ENCODE measurements around the gene KCNAB1.

The KCNAB1 gene

GRCh38 chr3:156349978-156350377 lies 229.6 kb downstream of the KCNAB1 start:
- Histone ChIP-seq H3K36me3 (ENCODE audit: low read length) (no peaks in the 10 kb centered on the region), H2AFZ (ENCODE audit: low read depth, low read length, severe bottlenecking) (no peak overlapping the region), H3K27ac (ENCODE audit: low read depth, low read length) (no peak overlapping the region), H3K4me2 (ENCODE audit: low read depth, low read length, poor library complexity, severe bottlenecking) (no peak overlapping the region), H3K9ac (ENCODE audit: low read length) (no peak overlapping the region), H3K9me2 (replicated peaks; ENCODE audit: insufficient read depth, low read length) (no peaks in the 10 kb centered on the region), H3K79me2 (ENCODE audit: insufficient read depth, low read length) (no peaks in the 10 kb centered on the region), H3K27me3 (ENCODE audit: low read length) (no peaks in the 10 kb centered on the region), H3F3A (ENCODE audit: insufficient read depth) (no peaks in the 10 kb centered on the region), H3K9me3 (ENCODE audit: insufficient read depth, low read length) (no peaks in the 10 kb centered on the region), H3K4me3 (ENCODE audit: insufficient read depth, low read length, poor library complexity, severe bottlenecking) (no peak overlapping the region), H4K20me1 (ENCODE audit: low read depth, low read length) (no peaks in the 10 kb centered on the region)
- TF ChIP-seq CTCF (IDR thresholded peaks at IDR 0.05; ENCODE audit: insufficient read depth, low read length, poor library complexity, severe bottlenecking), result no peak
- no peak for TF ChIP-seq EZH2phosphoT487 (conservative IDR thresholded peaks at IDR 0.05; ENCODE audit: low read length)

GRCh38 chr3:156350781-156351180 lies 230.4 kb downstream of the KCNAB1 start:
- Histone ChIP-seq H3K9me3 (ENCODE audit: insufficient read depth, low read length) (no peaks in the 10 kb centered on the region), H3K36me3 (ENCODE audit: low read length) (no peaks in the 10 kb centered on the region), H3K79me2 (ENCODE audit: insufficient read depth, low read length) (no peaks in the 10 kb centered on the region), H3K4me2 (ENCODE audit: low read depth, low read length, poor library complexity, severe bottlenecking) (no peak overlapping the region), H3K4me3 (ENCODE audit: insufficient read depth, low read length, poor library complexity, severe bottlenecking) (no peak overlapping the region), H3K9me2 (replicated peaks; ENCODE audit: insufficient read depth, low read length) (no peaks in the 10 kb centered on the region), H2AFZ (ENCODE audit: low read depth, low read length, severe bottlenecking) (no peak overlapping the region), H4K20me1 (ENCODE audit: low read depth, low read length) (no peaks in the 10 kb centered on the region), H3K27me3 (ENCODE audit: low read length) (no peaks in the 10 kb centered on the region), H3F3A (ENCODE audit: insufficient read depth) (no peaks in the 10 kb centered on the region), H3K9ac (ENCODE audit: low read length) (no peak overlapping the region), H3K27ac (ENCODE audit: low read depth, low read length) (no peak overlapping the region)
- TF ChIP-seq CTCF (IDR thresholded peaks at IDR 0.05; ENCODE audit: insufficient read depth, low read length, poor library complexity, severe bottlenecking), result no peak

- no peaks in the 10 kb centered on the region for H3K79me2 ChIP-seq (ENCODE audit: insufficient read depth, low read length)
Measured at GRCh38 chr3:156351783-156352182, 231.4 kb downstream of the KCNAB1 start.

More at GRCh38 chr3:156351783-156352182, 231.4 kb downstream of the KCNAB1 start:
- Histone ChIP-seq H3K27ac (ENCODE audit: low read depth, low read length) (no peak overlapping the region), H3K36me3 (ENCODE audit: low read length) (no peaks in the 10 kb centered on the region), H4K20me1 (ENCODE audit: low read depth, low read length) (no peaks in the 10 kb centered on the region), H3K27me3 (ENCODE audit: low read length) (no peaks in the 10 kb centered on the region), H3K4me3 (ENCODE audit: insufficient read depth, low read length, poor library complexity, severe bottlenecking) (no peak overlapping the region), H3F3A (ENCODE audit: insufficient read depth) (no peaks in the 10 kb centered on the region), H3K9ac (ENCODE audit: low read length) (no peak overlapping the region), H3K9me3 (ENCODE audit: insufficient read depth, low read length) (no peaks in the 10 kb centered on the region), H3K9me2 (replicated peaks; ENCODE audit: insufficient read depth, low read length) (no peaks in the 10 kb centered on the region), H2AFZ (ENCODE audit: low read depth, low read length, severe bottlenecking) (no peak overlapping the region), H3K4me2 (ENCODE audit: low read depth, low read length, poor library complexity, severe bottlenecking) (no peak overlapping the region)
- TF ChIP-seq EZH2phosphoT487 (conservative IDR thresholded peaks at IDR 0.05; ENCODE audit: low read length), result no peak
- TF ChIP-seq CTCF (IDR thresholded peaks at IDR 0.05; ENCODE audit: insufficient read depth, low read length, poor library complexity, severe bottlenecking), result no peak
